GM12864 (cell line): ENCODE results near the gene EI24.
A peak's percentile ranks its signal among the peaks of the same experiment; 100 is the strongest.
"Not testable (repeated sequence)": the region's sequence is repeated elsewhere in the genome, so short reads cannot be mapped to it uniquely, and the experiment has no call there.

Experiments
- DNase-seq: peaks from one replicate; pipeline ENCODE4 v3.0.0-alpha.2; 2011; ENCODE audit warnings: low read depth
- H3K4me3 ChIP-seq: 2 replicates; pipeline ENCODE4 v1.5.1; 2011; ENCODE audit warnings: mild to moderate bottlenecking, low read depth, low read length, control low read depth
- CTCF ChIP-seq: IDR thresholded peaks from 2 replicates; pipeline ENCODE4 v1.5.1; 2011; ENCODE audit warnings: low read depth, mild to moderate bottlenecking, moderate library complexity, low read length, control low read depth, inconsistent platforms; ENCODE audit errors: missing control alignments

Gene EI24

GRCh38 chr11:125568970-125569914 is at the start of gene EI24:
Gene EI24 (plus strand): TSS chr11:125569477. CDS start chr11:125572528, 3,051 bp downstream.
- peak; percentile 70 for DNase-seq
- peak within 1 kb of the TSS; percentile 97 for H3K4me3 ChIP-seq
- TF ChIP-seq CTCF: peak; percentile 78

GRCh38 chr11:125519860-125520834 is 49.1 kb upstream of the EI24 start:
- no peak for DNase-seq
- TF ChIP-seq CTCF: no peak
- no peak overlapping the region for H3K4me3 ChIP-seq

GRCh38 chr11:125525303-125525702 is 44.0 kb upstream of the EI24 start:
- no peak for DNase-seq

GRCh38 chr11:125532668-125533067 is 36.6 kb upstream of the EI24 start:
- TF ChIP-seq CTCF: no peak
- DNase-seq: no peak
- H3K4me3 ChIP-seq: no peak overlapping the region

More at GRCh38 chr11:125525303-125525702, 44.0 kb upstream of the EI24 start:
- no peak overlapping the region for H3K4me3 ChIP-seq
- TF ChIP-seq CTCF: no peak

GRCh38 chr11:125535585-125535984 is 33.7 kb upstream of the EI24 start:
- no peak for DNase-seq
- no peak overlapping the region for H3K4me3 ChIP-seq
- no peak for TF ChIP-seq CTCF

- H3K4me3 ChIP-seq, DNase-seq: not testable (repeated sequence)
Measured at GRCh38 chr11:125536834-125537233, 32.4 kb upstream of the EI24 start.

GRCh38 chr11:125542709-125543108 is 26.6 kb upstream of the EI24 start:
- no peak for DNase-seq
- no peak for TF ChIP-seq CTCF
- H3K4me3 ChIP-seq: no peak overlapping the region
